SK-N-SH (cell line): ENCODE data around the gene CSF3. TPM values are rescaled to one million over a fixed set of nuclear protein-coding genes. Genes with fewer than 3 reads are reported as not detected.

ENCODE experiments used
- CTCF ChIA-PET: fragments of 300-600, 350-600 bp; formaldehyde crosslinking; extraction: SDS; loops from one replicate; lab custom pipeline; 2021; lab: Yijun Ruan, JAX
- POLR2A ChIA-PET: fragments of 350-600 bp; sonication (Branson Sonifier 250); formaldehyde crosslinking; extraction: SDS; loops from one replicate; lab custom pipeline; 2020; ENCODE audit warnings: antibody characterized with exemption, inconsistent platforms; lab: Yijun Ruan, JAX
- DNase-seq: peaks from one replicate; pipeline ENCODE4 v3.0.0; 2012
- H2AFZ ChIP-seq: fragments of 200-600 bp; sonication (generic); 2 replicates; pipeline ENCODE4 v1.8.1; 2016; ENCODE audit warnings: antibody characterized with exemption, mild to moderate bottlenecking, low read depth
- H3F3A ChIP-seq: fragments of 200-600 bp; sonication (generic); replicated peaks from 2 replicates; pipeline ENCODE3; 2016; ENCODE audit warnings: antibody characterized with exemption, mild to moderate bottlenecking; ENCODE audit not compliant: insufficient read depth
- H3K27ac ChIP-seq, 2 experiments: fragments of 200-500 bp in 1 of 2; fragments of 200-600 bp in 1 of 2; sonication (Bioruptor generic) in 1 of 2; sonication (generic), shearing (Covaris generic) in 1 of 2; 2 replicates each; pipeline versions ENCODE4 v1.5.1 to v1.6.1; 2014 to 2016; ENCODE audit warnings: low read depth in 2 of 2, inconsistent platforms in 1 of 2, low read length in 1 of 2, mild to moderate bottlenecking in 1 of 2, mixed read lengths in 1 of 2
- H3K27me3 ChIP-seq: fragments of 200-600 bp; sonication (generic), shearing (Covaris generic); 2 replicates; pipeline ENCODE4 v1.6.1; 2016; ENCODE audit warnings: mixed run types; ENCODE audit not compliant: insufficient read depth
- H3K36me3 ChIP-seq, 2 experiments: fragments of 200-500 bp in 1 of 2; fragments of 200-600 bp in 1 of 2; sonication (Bioruptor generic) in 1 of 2; sonication (generic) in 1 of 2; replicated peaks in 1 of 2; 2 replicates each; pipeline versions ENCODE3 to v1.5.1; 2014 to 2016; ENCODE audit warnings: low read length in 1 of 2, mild to moderate bottlenecking in 1 of 2; ENCODE audit not compliant: insufficient read depth in 2 of 2, control insufficient read depth in 1 of 2
- H3K4me1 ChIP-seq, 2 experiments: fragments of 200-500 bp in 1 of 2; fragments of 200-600 bp in 1 of 2; sonication (Bioruptor generic) in 1 of 2; sonication (generic), shearing (Covaris generic) in 1 of 2; 2 replicates each; pipeline versions ENCODE4 v1.5.1 to v1.6.1; 2014 to 2016; ENCODE audit warnings: low read depth in 1 of 2, low read length in 1 of 2, mixed run types in 1 of 2; ENCODE audit not compliant: insufficient read depth in 2 of 2, control insufficient read depth in 1 of 2
- H3K4me2 ChIP-seq: fragments of 200-600 bp; sonication (generic), shearing (Covaris generic); 2 replicates; pipeline ENCODE4 v1.6.1; 2017; ENCODE audit warnings: mixed run types
- H3K4me3 ChIP-seq, 2 experiments: fragments of 200-500 bp in 1 of 2; fragments of 200-600 bp in 1 of 2; sonication (Bioruptor generic) in 1 of 2; sonication (generic), shearing (Covaris generic) in 1 of 2; 2 replicates each; pipeline versions ENCODE4 v1.5.1 to v1.8.1; 2014 to 2016; ENCODE audit warnings: low read depth in 2 of 2, inconsistent platforms in 1 of 2, low read length in 1 of 2, mild to moderate bottlenecking in 1 of 2, mixed read lengths in 1 of 2, moderate library complexity in 1 of 2
- H3K79me2 ChIP-seq: fragments of 200-600 bp; sonication (generic); 2 replicates; pipeline ENCODE4 v1.8.1; 2017; ENCODE audit warnings: mild to moderate bottlenecking; ENCODE audit not compliant: insufficient read depth
- H3K9ac ChIP-seq: fragments of 200-600 bp; sonication (generic); 2 replicates; pipeline ENCODE4 v1.6.1; 2017; ENCODE audit warnings: mixed run types
- H3K9me2 ChIP-seq: fragments of 200-600 bp; sonication (generic); 2 replicates; pipeline ENCODE4 v1.6.1; 2017; ENCODE audit warnings: mixed run types
- H3K9me3 ChIP-seq: fragments of 200-600 bp; sonication (generic); 2 replicates; pipeline ENCODE4 v1.6.1; 2017; ENCODE audit warnings: mixed run types, mild to moderate bottlenecking, moderate library complexity
- H4K20me1 ChIP-seq: fragments of 200-600 bp; sonication (generic); 2 replicates; pipeline ENCODE4 v1.6.1; 2017; ENCODE audit warnings: mild to moderate bottlenecking, mixed run types; ENCODE audit not compliant: insufficient read depth
- CHD2 ChIP-seq: fragments of 150-350 bp; IDR thresholded peaks from 2 replicates; pipeline ENCODE4 v1.6.1; 2018; ENCODE audit warnings: low read length; ENCODE audit not compliant: partially characterized antibody
- ELF1 ChIP-seq: IDR thresholded peaks from 2 replicates; pipeline ENCODE4 v1.4.0; 2012
- EP300 ChIP-seq, 2 experiments: IDR thresholded peaks; 2 replicates each; pipeline versions ENCODE4 v1.4.0 to v1.6.1; 2012; ENCODE audit warnings: borderline replicate concordance in 1 of 2, low read depth in 1 of 2, low read length in 1 of 2
- EZH2phosphoT487 ChIP-seq: fragments of 200-600 bp; sonication (generic); IDR thresholded peaks from 2 replicates; pipeline ENCODE4 v1.6.1; 2017; ENCODE audit warnings: low read depth, mixed run types, mild to moderate bottlenecking, antibody characterized with exemption, moderate library complexity, borderline replicate concordance
- FOSL2 ChIP-seq: IDR thresholded peaks from 2 replicates; pipeline ENCODE4 v1.4.0; 2012; ENCODE audit warnings: low read depth, mild to moderate bottlenecking, moderate library complexity, borderline replicate concordance
- FOXJ3 ChIP-seq: sonication (generic); formaldehyde crosslinking; IDR thresholded peaks from 2 replicates; pipeline ENCODE4 v1.5.1; 2020; ENCODE audit warnings: mild to moderate bottlenecking, missing genetic modification reagents
- IRF3 ChIP-seq: fragments of 150-350 bp; IDR thresholded peaks from 2 replicates; pipeline ENCODE4 v1.6.1; 2016; ENCODE audit warnings: mild to moderate bottlenecking, low read depth, low read length
- MAX ChIP-seq: IDR thresholded peaks from 2 replicates; pipeline ENCODE4 v1.4.0; 2012; ENCODE audit warnings: low read depth
- NFIC ChIP-seq: IDR thresholded peaks from 2 replicates; pipeline ENCODE4 v1.4.0; 2012; ENCODE audit warnings: borderline replicate concordance
- PBX3 ChIP-seq: IDR thresholded peaks from 2 replicates; pipeline ENCODE4; 2012
- POLR2AphosphoS5 ChIP-seq: IDR thresholded peaks from 2 replicates; pipeline ENCODE4 v1.6.1; 2012; ENCODE audit warnings: low read depth, low read length
- RAD21 ChIP-seq: IDR thresholded peaks from 2 replicates; pipeline ENCODE4 v1.6.1; 2012; ENCODE audit warnings: mild to moderate bottlenecking, low read length
- RFX5 ChIP-seq: IDR thresholded peaks from 2 replicates; pipeline ENCODE4 v1.6.1; 2012; ENCODE audit warnings: mild to moderate bottlenecking, improper control_type of control experiment, low read length
- RXRA ChIP-seq: IDR thresholded peaks from 2 replicates; pipeline ENCODE4 v1.4.0; 2012; ENCODE audit warnings: low read depth, mild to moderate bottlenecking, borderline replicate concordance
- SIN3A ChIP-seq: IDR thresholded peaks from 2 replicates; pipeline ENCODE4 v1.6.1; 2012; ENCODE audit warnings: low read depth, mild to moderate bottlenecking, low read length, moderate library complexity, borderline replicate concordance
- SMC3 ChIP-seq: IDR thresholded peaks from 2 replicates; pipeline ENCODE4 v1.6.1; 2012; ENCODE audit warnings: low read depth, low read length, improper control_type of control experiment
- TAF1 ChIP-seq: IDR thresholded peaks from 2 replicates; pipeline ENCODE4 v1.6.1; 2012; ENCODE audit warnings: low read depth, mild to moderate bottlenecking, low read length, moderate library complexity, borderline replicate concordance
- TCF12 ChIP-seq: IDR thresholded peaks from 2 replicates; pipeline ENCODE4 v1.4.0; 2012
- USF1 ChIP-seq: IDR thresholded peaks from 2 replicates; pipeline ENCODE4 v1.4.0; 2012; ENCODE audit warnings: low read depth, borderline replicate concordance
- YY1 ChIP-seq: IDR thresholded peaks from 2 replicates; pipeline ENCODE4 v1.4.0; 2012; ENCODE audit warnings: low read depth, mild to moderate bottlenecking
- ZBTB33 ChIP-seq: IDR thresholded peaks from 2 replicates; pipeline ENCODE4 v1.4.0; 2012; ENCODE audit warnings: low read depth, borderline replicate concordance
- WGBS: methylation state at CpG from one replicate; pipeline ENCODE4 v1.1.6; 2017; ENCODE audit warnings: low lambda C conversion rate; 5-methylcytosine and 5-hydroxymethylcytosine counted together
- polyA plus RNA-seq, 3 experiments: library from polyadenylated mRNA; depleted of rRNA; stranded (reverse); fragments of >200 nt; gene quantifications; 2 replicates each; pipeline ENCODE4 v1.2.3, GENCODE V29; 2012

The CSF3 gene
- polyA plus RNA-seq, 1 of the 3 experiments (the other 2 are of a cell fraction) = not detected

GRCh38 chr17:40022961-40023541 is 7.8 kb downstream of the CSF3 start:
- Histone ChIP-seq H3K36me3 (peaks cover 20 to 27% of the 10 kb centered on the region in 2 experiments), H3K9me2 (no peaks in the 10 kb centered on the region), H3K27ac (no peak overlapping the region), H3F3A (peaks cover 7% of the 10 kb centered on the region), H3K9me3 (no peaks in the 10 kb centered on the region), H4K20me1 (no peaks in the 10 kb centered on the region), H2AFZ (no peak overlapping the region), H3K79me2 (no peaks in the 10 kb centered on the region), H3K27me3 (no peaks in the 10 kb centered on the region), H3K4me1 (peaks cover 0 to 9% of the 10 kb centered on the region in 2 experiments; a peak in 2 of 4 replicates), H3K4me2 (no peak overlapping the region), H3K9ac (no peak overlapping the region), H3K4me3 (no peak overlapping the region)
- 89% methylated on average over 9 of the region's 19 CpGs for WGBS
- POLR2A ChIA-PET = no interaction called here
- no peak for DNase-seq
- CTCF ChIA-PET = interaction anchor here (0.8 to 7.9 kb wide), 7 partner anchors 8 to 369 kb away, joined by 3 to 143 read pairs (median 11); partner anchors contain the start of gene CSF3
- TF ChIP-seq POLR2AphosphoS5 = no peak
- TF ChIP-seq EP300 (IDR thresholded peaks at IDR 0.05; ENCODE audit: borderline replicate concordance in 1 of 2, low read depth in 1 of 2, low read length in 1 of 2) = no peak
- no peak for TF ChIP-seq FOSL2
- TF ChIP-seq FOXJ3 = no peak
- TF ChIP-seq MAX = no peak
- no peak for TF ChIP-seq ZBTB33

GRCh38 chr17:40023590-40024292 is 8.5 kb downstream of the CSF3 start:
- DNase-seq = no peak
- Histone ChIP-seq H3K79me2 (no peaks in the 10 kb centered on the region), H3K4me3 (no peak overlapping the region), H3K36me3 (peaks cover 20 to 30% of the 10 kb centered on the region in 2 experiments), H2AFZ (no peak overlapping the region), H3K4me1 (peaks cover 0 to 9% of the 10 kb centered on the region in 2 experiments; a peak in 2 of 4 replicates), H3F3A (peaks cover 7% of the 10 kb centered on the region), H3K9me2 (no peaks in the 10 kb centered on the region), H3K9ac (no peak overlapping the region), H3K4me2 (no peak overlapping the region), H3K9me3 (no peaks in the 10 kb centered on the region), H4K20me1 (no peaks in the 10 kb centered on the region), H3K27me3 (no peaks in the 10 kb centered on the region), H3K27ac (no peak overlapping the region)
- ChIA-PET POLR2A (no interaction called here), CTCF (interaction anchor here (1.9 to 7.9 kb wide), 3 partner anchors 9 to 62 kb away, joined by 7 to 143 read pairs (median 96); partner anchors contain the start of gene CSF3)
- TF ChIP-seq RXRA (no peak), IRF3 (no peak), RAD21 (no peak), USF1 (no peak), PBX3 (no peak), YY1 (no peak), SMC3 (no peak), ELF1 (no peak), RFX5 (no peak), TCF12 (no peak), CHD2 (no peak), POLR2AphosphoS5 (no peak), EZH2phosphoT487 (no peak), MAX (no peak), SIN3A (no peak), NFIC (no peak), EP300 (IDR thresholded peaks at IDR 0.05; ENCODE audit: borderline replicate concordance in 1 of 2, low read depth in 1 of 2, low read length in 1 of 2) (no peak), TAF1 (no peak), FOSL2 (no peak)
- WGBS = 86% methylated on average over 9 of the region's 10 CpGs
